Measurements from ENCODE around the gene PLIN1.
A peak's percentile ranks its signal among the peaks of the same experiment; 100 is the strongest.

The PLIN1 gene

DNA sequence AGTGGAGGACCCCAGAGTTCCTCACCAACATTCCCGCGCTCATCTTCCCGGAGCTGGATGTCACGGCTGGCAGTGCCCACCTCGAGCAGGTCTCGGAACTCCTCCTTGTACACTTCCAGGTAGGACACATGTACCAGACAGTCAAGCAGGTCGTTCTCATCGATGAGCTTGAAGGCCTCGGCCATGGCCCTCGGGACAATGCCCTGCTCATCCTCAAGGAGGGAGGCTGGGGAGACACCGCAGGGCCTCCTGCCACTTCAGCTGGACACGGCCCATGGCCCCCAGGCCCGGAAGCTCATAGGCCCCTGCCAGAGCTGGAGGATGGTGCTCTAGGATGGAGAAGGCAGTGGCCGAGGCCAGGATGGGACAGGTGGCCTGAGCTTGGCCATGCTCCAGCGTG lies 29.5 kb downstream of the PLIN1 start:
- DNase-seq, result no peak

DNA sequence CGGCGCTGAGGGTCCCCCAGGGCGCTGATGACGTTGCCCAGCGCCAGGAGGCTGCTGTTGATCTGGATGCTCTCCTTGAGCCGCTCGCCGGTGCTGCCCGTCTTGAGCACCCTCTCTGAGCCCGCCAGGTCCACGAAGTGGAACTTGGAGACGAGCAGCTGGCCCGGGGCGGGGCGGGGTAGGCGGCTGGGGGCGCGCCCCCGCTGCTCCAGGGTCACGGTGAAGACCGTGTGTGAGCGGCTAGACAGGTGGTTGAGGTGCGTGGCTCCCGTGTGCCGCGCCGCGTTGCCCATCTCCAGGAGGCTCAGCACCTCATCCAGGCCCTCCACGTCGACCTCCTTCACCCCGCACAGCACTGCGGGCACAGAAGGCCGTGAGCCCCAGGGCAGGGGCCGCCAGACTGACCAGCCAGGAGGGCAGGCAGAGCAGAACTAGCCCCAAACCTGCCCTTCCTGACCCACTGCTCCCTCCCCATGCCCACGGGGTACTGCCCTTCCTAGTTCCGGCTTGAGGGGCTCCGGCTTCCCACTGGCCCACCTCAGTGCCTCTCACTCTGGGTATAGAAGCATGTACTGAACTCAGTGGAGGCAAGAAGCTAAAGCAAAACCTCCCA lies 30.0 kb downstream of the PLIN1 start:
- no peak for DNase-seq

DNA sequence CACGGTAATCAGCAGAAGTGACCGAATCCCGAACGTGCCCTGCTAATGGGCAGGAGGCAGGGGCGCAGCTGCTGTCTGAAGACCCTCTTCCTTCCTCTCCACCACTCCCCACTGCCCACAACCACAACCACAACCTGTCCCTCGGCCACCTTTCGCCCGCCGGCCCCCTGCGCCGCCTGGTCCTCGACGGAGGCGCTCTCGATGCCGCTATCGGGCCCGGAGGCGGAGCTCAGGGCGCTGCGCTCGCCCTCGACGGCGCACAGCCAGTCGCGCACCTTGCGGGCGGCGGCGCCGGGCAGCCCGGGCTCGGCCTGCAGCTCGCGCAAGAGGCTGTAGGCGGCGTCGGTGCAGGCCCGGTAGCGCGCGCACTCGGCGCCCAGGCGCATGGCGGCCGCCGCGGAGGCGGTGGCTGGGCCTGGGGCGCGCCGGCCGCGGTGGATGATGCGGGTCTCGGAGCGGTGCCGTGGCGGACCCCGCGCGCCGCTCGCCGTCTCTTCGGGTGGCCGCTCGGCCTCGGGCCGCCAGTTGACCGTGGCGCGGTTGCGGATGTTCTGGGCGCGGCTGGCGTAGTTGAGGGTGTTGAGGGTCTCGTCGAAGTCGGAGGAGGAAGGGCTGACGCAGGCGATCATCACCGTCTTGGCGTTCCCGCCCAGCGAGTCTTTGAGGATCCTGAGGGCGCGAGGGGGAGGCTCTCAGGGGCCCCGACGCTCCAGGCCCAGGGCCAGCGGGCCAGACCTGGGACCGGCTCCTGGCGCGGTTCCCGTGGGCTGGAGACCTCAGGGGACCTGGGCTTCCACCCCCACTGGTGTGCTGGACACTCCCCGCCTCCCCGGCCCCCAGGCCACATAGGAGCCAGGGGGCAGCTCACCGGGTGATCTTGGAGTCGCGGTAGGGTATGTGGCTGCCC lies 30.8 kb downstream of the PLIN1 start:
- DNase-seq, result no peak

DNA sequence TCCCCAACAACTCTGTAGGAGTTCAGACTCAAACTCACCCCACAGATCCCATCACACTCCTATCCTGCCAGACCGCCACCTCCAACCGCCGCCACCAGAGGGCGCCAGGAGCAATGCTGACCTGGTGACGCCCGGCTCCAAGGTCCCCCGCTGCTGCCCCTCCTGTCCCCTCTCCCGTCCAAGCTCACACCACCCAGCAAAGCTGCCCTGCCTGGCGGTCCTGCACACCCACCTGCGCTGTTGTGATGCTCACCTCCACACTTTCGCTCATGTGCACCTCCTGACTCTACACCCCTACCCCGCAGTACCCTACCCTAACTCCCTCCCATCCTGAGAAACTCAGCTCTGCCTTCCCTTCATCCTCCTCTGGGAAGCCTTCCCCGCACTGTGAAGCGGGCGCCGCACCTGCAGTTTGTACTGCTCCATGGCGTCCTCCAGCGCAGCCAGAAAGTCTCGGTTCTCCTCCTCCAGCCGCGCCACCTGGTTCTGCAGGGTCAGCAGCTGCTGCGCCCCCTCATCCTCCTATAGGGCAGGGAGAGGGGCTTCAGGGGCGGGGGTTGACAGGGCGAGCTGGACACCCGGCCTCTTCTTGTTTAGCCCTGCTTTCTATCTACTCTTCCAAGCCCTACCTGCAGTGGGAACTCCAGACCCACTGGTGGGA lies 31.8 kb downstream of the PLIN1 start:
- peak; percentile 62 to 86 (median 78) for DNase-seq

DNA sequence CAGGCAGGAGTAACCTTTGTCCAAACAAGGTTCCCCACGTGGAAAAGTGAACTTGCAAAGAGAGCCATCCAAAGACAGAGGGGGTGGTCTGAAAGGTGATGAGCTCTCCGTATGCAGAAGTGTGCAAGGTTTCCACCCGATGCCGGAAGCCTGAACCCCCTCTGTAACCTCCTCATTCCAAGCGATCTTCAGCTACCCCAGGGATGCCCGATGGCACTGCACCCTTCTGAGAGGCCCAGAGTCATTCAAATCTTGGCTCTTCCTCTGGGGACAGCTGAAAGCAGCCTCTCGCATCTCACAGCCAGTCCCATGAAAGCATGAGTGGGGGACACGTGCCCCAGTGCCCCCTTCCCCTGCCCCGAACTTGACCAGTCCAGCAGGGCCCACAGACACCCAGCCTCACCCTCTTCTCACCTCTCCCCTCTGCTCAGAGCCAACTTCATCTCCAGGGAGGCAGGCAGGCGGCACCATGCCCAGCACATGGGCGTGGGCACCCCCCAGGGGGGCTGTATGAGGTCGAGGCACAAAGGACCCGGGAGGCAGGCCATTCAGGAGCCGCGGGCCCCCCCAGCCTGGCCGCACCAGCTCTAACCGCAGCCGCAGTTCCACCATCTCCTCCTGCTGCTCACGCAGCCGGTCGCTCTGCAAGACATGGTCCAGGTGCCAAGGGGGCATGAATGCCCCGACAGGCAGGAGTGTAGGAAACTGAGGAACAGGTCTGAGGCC lies 32.6 kb downstream of the PLIN1 start:
- no peak for DNase-seq

DNA sequence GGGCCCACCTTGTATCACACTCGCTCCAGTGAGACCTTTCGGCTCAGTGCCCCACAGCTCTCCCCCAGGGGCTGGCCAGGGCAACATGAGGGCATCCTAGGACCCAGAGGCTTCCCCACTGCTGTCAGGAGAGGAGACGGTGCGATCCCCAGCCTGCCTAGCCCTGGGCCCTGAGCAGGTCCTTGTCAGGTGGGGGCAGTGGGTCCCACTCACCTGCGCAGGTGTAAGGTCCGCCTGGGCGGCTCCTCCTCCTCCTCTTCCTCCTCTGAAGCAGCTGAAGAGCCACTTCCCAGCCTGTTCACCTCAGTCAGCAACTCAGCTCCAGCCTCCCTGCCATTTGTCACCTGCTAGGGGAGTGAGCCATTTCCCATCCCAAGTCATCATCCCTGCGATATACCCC lies 33.5 kb downstream of the PLIN1 start:
- no peak for DNase-seq

DNA sequence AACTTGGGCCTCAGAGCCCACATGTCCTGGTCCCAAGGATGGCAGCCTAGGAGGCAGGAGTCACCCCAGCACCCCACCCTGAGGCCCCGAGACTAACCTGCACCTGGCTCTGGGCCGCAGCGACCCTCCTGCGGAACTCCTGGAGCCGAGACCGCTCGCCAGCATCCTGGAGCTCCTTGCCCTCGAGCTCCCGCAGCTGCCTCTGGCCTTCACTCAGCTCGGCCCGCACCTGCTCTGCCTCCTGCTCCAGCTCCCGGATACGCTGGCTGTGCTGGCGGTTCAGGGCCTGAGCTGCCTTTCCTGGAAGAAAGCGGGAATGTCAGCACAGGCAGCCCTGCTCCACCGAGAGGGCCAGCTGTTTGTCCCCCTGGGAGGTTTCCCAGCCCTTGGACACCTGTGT lies 37.1 kb downstream of the PLIN1 start:
- DNase-seq, result no peak

DNA sequence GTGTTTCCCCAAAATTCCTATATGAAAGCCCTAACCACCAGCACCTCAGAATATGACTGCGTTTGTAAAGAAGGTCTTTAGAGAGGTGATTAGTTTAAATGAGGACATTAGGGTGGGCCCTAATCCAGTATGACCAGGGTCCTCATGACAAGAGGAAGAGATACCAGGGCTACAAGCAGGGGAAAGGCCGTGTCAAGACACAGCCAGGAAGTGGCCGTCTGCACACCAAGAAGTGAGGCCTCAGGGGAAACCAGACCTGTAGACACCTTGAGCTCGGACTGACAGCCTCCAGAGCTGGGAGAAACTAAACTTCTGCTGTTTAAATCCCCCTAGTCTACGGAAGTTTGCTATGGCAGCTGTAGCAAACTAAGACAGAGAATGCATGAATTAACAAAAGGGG lies 38.1 kb downstream of the PLIN1 start:
- no peak for DNase-seq

DNA sequence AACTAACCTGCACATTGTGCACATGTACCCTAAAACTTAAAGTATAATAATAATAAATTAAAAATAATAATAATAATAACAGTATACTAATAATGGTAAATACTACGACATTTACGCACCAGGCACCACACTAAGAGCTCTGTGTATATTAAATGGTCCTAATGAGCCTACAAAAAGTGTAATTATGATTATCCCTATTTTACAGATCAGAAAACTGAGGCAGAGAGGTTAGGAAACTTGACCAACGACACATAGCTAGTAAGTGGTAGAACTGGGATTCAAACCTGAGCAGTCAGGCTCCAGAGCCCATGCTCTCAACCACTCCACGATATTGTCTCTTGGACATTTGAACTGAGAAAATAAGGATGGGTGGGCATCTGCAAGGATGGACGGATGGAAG lies 38.9 kb downstream of the PLIN1 start:
- no peak for DNase-seq

DNA sequence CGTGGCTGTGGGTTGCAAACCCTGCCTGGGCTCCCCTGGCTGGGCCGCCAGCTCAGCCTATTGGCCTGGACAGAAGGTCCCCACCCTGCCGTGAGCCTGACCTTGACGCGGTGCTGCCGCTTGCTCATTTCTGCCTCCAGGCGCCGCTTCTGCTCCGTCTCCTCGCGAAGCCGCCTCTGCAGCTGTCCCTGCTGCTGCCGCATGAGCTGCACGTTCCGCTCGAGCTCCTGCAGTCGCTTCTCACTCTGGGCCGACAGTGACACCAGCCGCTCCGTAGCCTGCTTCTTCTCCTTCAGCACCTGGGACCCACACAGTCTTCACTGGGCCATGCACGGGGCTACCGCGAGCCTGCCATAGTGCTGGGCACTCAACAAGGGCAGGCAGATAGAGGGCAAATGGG lies 45.6 kb downstream of the PLIN1 start:
- DNase-seq, result no peak

DNA sequence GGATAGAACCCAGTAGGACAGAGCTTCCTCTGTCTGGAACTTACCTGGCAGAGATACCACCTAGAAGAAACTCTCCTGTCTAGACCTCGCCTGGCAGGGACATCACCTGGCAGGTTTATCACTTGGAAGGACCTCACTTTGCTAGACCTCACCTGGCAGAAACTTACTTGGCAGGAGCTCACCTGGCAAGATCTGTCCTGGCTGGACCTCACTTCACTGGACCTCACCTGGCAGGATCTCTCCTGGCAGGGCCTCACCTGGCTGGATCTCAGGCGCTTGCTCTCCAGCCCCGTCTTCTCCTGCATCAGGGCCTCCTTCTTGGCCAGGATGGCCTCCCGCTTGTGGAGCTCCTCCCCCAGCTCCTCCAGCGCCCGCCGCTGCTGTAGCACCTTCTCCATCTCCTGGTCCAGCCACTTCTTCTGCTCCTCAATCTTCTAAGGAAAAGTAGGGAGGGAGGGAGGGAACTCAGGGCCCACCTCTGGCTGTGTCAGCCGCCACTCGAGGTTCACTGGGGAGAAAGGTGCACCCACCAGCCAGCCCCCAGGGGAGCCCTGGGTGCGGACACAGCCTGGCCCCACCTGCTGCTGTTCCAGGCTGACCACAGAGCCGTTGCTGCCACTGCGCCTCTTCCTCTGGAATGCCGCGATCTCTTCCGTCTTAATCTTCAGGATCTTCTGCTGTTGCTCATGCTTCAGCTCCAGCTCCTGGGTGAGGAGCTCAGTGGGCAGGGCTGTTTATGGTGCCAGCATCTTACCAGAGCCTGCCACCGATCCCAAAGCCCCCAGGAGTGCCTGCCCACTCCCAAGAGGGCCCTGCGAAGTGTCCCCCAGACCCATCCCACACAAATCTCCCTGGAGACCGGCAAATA lies 46.4 kb downstream of the PLIN1 start:
- no peak for DNase-seq

DNA sequence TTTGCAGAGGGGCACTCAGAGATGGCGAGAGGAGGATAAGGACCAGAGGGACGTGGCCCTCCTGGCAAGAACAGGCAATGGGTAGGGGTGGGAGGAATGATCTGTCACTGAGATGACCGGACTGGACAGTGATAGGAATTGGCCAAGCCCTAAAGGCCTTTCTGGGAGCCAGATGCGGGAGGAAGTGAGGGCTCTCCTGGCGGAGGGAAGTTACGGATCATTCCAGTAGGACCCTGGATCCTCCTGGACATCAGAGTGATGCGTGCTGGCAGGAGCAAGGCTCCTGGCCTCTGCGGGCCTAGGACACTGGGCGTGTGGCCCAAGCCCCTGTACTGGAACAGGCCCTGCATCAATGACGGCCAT lies 47.3 kb downstream of the PLIN1 start:
- DNase-seq, result no peak

DNA sequence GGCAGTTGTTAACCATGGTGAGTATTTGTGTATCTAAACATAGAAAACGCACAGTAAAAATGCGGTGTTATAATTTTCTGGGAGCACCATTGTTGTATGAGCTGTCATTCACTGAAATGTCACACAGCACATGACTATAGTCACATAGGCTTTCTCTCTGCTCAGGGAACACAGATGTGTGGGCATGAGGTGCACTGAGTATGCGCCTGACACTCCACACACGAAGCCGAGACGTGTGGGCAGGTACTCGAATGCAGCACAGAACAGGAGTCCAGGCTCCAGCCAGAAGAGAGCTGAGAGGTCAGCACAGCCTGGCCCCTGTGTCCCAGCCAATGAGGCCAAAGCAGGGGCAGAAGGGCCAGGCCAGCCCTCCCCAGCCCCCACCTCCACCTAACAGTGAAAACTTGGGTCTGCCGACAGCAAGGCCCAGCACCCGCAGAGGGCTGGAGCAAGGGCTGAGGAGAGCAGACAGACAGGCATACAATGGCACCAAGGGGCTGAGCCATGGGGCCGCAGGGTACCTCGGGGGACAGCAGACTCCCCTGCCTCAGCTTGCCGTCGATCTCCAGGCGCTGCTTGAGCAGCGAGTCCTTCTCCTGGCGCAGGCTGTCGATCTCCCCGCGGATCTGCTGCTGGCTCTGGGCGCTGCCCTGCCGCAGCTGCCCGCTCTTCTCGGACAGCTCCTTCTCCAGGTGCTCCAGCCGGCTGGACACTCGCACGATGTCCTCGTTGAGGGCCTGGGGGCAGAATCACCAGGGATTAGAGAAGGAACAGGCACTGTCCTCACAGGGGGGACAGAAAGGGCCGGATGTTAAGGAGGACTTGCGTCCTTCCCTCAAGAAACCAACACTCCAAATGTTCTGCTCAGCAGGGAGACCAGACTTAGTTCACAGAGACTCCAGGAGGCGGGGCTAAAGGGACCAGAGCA lies 47.9 kb downstream of the PLIN1 start:
- DNase-seq, result no peak

DNA sequence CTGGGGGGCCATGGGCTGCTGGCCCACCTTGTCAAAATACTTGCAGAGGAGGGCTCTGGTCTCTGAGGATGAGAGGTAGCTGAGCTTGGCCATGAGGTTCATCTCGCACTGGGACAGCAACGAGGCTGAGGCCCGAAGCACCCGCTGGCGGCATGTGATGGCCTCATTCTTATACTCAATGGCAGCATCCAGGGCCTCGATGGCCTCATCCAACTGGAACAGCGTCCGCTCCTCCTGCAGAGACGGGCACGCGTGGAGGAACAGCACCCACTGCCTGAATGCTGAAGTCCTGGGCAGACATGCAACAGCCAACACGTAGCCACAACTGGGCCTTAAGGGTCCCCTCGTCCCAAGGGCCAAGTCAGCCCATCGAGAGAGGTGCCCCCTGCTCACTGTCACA lies 48.9 kb downstream of the PLIN1 start:
- DNase-seq, result no peak

DNA sequence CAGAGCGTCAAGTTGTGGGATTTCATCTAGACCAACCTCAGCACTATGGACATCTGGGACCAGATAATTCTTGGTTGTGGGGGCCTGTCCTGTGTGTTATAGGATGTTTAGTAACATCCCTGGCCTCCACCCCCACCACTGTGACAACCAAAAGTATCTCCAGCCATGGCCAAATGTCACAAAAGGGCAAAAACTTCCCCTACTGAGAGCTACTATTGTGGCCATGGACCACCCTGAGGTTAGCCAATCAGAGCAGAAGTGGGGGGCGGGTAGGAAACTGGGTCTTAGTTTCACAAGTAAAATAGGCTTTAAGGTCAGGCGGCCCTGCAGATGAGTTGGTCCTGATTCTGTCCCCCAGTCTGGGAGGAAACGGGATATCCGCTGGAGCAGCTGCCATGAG lies 49.3 kb downstream of the PLIN1 start:
- no peak for DNase-seq

DNA sequence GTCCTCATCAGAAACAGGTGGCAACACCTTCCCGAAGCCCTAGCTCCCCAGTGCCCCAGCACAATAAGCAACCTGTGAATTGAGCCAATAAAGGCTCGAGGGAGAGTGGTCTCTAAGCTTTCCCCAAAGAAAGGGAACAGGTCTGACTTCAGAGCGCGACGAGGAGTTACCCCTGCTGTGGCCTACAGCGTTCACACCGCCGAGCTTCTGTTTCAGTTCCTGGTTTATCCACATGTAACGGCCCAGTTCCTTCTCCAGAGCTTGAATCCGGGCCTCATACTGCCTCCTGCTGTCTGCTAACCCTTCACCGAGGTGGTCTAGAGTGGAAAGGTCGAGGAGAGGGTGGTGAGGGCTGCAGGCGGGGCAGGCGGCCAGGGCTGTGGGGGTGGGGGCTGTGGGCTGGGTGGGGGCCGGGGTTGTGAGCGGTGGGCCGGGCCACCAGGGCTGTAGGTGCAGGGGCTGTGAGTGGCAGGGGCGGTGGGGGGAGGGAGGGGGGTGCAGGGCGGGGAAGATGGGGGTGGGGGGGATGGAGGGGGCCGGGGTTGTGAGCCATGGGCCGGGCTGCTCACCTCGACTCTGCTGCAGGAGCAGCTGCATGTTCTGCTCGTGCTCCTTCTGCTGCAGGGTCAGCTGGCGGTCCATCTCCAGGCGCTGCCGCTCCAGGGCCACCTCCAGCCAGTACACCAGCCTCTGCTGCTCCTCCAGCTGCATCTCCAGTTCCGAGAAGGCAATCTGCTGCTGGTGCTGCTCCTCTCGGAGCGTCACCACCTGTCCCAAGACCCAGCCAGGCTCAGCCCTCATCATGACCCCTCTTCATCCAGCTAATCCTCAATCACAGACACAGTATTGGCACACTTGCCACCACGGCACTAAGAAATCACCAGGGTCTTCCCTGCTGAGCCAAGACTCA lies 50.1 kb downstream of the PLIN1 start:
- DNase-seq, result peak; percentile 3 to 57 (median 40)

DNA sequence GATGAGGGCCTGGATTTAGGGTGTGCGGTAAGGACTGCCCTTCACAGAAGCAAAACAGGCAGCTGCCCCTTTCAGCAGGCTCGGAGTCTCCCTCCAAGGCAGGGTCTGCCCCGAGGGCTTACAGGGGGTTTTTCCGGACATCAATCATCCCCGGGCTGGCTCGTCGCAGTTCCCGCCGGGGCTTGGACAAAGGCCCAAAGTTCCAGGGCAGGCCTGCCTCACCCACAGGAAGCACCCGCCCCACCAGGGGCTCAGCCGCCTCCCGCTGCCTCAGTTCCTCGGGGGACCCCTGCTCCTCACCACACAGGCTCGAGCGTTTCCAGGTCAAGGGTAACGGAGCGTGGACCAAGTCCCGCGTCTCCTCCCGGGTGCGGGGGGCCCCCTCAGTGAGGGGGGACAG lies 50.9 kb downstream of the PLIN1 start:
- no peak for DNase-seq

DNA sequence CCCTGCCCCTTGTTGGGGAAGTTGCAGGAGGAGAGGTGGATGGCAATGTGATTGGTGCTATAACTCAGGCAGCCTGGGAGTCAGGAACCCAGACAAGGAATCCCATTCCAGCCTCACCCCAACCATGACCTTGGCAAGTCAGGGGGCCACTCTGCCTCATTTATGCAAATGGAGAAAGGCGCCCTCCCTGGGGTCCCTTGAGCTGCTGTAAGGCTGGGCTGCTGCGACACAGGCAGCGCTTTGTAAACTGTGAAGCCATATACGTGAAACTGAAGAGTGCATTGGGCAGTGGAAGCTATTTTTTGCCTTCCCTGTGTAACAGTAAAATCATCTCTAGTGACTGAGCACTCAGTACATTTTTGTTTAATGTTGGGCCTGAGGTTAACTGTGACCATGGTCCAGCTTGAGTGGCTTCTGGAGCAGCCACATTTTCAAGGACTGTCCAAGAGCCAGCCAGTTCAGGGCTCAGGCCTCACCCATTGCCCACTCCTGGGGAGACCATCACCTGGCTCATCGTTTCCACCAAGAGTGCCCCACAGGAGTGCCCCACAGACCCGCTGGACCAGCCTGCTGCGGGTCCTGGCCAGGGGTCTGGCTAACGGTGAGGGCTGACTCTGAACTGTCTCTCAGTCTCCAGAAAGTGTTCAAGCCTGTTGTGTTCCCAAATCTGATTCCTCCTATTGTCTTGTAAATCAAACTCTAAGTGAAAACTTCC lies 51.8 kb downstream of the PLIN1 start:
- no peak for DNase-seq

DNA sequence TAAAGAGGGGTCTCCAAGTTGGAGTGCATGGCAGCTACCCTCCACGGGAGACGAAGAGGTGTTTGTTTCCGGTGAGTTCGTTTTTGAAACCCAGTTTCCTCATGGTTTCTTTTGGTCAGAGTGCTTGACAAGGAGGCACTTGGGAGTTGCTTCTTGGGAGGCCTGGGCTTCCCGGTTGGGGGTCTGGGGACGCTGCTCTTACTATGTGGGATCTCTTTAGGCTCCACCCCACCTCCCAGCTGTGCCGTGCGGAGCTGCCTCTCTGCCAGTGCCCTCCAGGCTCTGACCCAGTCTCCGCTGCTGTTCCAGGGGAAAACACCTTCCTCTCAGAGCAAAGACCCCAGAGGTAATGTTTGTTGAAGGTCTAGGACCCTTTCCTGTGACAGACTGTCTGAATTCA lies 53.5 kb downstream of the PLIN1 start:
- DNase-seq, result no peak
